SK-N-SH treated with all-trans-retinoic acid at 6 μM for 48 hours (cell line): ENCODE results near the gene N4BP2.
"Not testable (repeated sequence)": the region's sequence is repeated elsewhere in the genome, so short reads cannot be mapped to it uniquely, and the experiment has no call there.

ENCODE experiments used
- ATAC-seq: fragments of 200-7000 bp; cut with Tn5 transposase; 3 replicates; pipeline ENCODE4 v1.9.1; 2020; ENCODE audit warnings: mild to moderate bottlenecking, moderate library complexity
- ARNTL ChIP-seq: fragments of 450-650 bp; formaldehyde crosslinking; IDR thresholded peaks from 2 replicates; pipeline ENCODE4 v1.5.0; 2020; ENCODE audit warnings: low read depth, mild to moderate bottlenecking, moderate library complexity, borderline replicate concordance
- BACH2 ChIP-seq: fragments of 250-450 bp; sonication (Bioruptor Pico); IDR thresholded peaks from 2 replicates; pipeline ENCODE4 v1.9.0; 2021; ENCODE audit warnings: mild to moderate bottlenecking, borderline replicate concordance
- CSDC2 ChIP-seq: fragments of 250-450 bp; sonication (Bioruptor Pico); IDR thresholded peaks from 2 replicates; pipeline ENCODE4 v1.5.0; 2020; ENCODE audit warnings: mild to moderate bottlenecking, moderate library complexity
- ESRRG ChIP-seq: fragments of 250-450 bp; sonication (Bioruptor Pico); IDR thresholded peaks from 2 replicates; pipeline ENCODE4 v1.6.1; 2021; ENCODE audit warnings: mild to moderate bottlenecking
- GLIS3 ChIP-seq: fragments of 250-450 bp; sonication (Bioruptor Pico); IDR thresholded peaks from 2 replicates; pipeline ENCODE4 v1.5.0; 2020; ENCODE audit warnings: mild to moderate bottlenecking, moderate library complexity
- ISL1 ChIP-seq: fragments of 250-450 bp; sonication (Bioruptor Pico); IDR thresholded peaks from 2 replicates; pipeline ENCODE4 v2.1.2; 2022; ENCODE audit warnings: mild to moderate bottlenecking, moderate library complexity
- OSR1 ChIP-seq: fragments of 250-450 bp; sonication (Bioruptor Pico); IDR thresholded peaks from 2 replicates; pipeline ENCODE4 v1.8.0; 2022; ENCODE audit warnings: moderate library complexity, mild to moderate bottlenecking, inconsistent platforms
- PPARA ChIP-seq: fragments of 250-450 bp; sonication (Bioruptor Pico); IDR thresholded peaks from 2 replicates; pipeline ENCODE4 v1.5.0; 2020; ENCODE audit warnings: mild to moderate bottlenecking, borderline replicate concordance
- RARB ChIP-seq: fragments of 250-450 bp; sonication (Bioruptor Pico); IDR thresholded peaks from 2 replicates; pipeline ENCODE4 v1.8.0; 2021; ENCODE audit warnings: mild to moderate bottlenecking, moderate library complexity
- SNAI2 ChIP-seq: fragments of 250-450 bp; sonication (Bioruptor Pico); IDR thresholded peaks from 2 replicates; pipeline ENCODE4 v1.5.0; 2020; ENCODE audit warnings: mild to moderate bottlenecking, moderate library complexity
- TCF4 ChIP-seq: fragments of 250-450 bp; sonication (Bioruptor Pico); IDR thresholded peaks from 2 replicates; pipeline ENCODE4 v1.8.0; 2021; ENCODE audit warnings: mild to moderate bottlenecking, moderate library complexity, borderline replicate concordance
- TOX ChIP-seq: fragments of 250-450 bp; sonication (Bioruptor Pico); IDR thresholded peaks from 2 replicates; pipeline ENCODE4 v1.8.0; 2021; ENCODE audit warnings: mild to moderate bottlenecking, moderate library complexity, borderline replicate concordance
- ZC3H10 ChIP-seq: fragments of 250-450 bp; sonication (Bioruptor Pico); IDR thresholded peaks from 2 replicates; pipeline ENCODE4 v1.5.1; 2021; ENCODE audit warnings: mild to moderate bottlenecking, moderate library complexity
- ZFP3 ChIP-seq: fragments of 250-450 bp; sonication (Bioruptor Pico); IDR thresholded peaks from 2 replicates; pipeline ENCODE4 v1.5.0; 2020; ENCODE audit warnings: mild to moderate bottlenecking, moderate library complexity
- ZFP30 ChIP-seq: fragments of 450-650 bp; formaldehyde crosslinking; IDR thresholded peaks from 2 replicates; pipeline ENCODE4 v1.5.0; 2022; ENCODE audit warnings: mild to moderate bottlenecking, moderate library complexity
- ZNF565 ChIP-seq: fragments of 450-650 bp; formaldehyde crosslinking; conservative IDR thresholded peaks from 2 replicates; pipeline ENCODE4 v1.5.0; 2020; ENCODE audit warnings: low read depth, mild to moderate bottlenecking, moderate library complexity
- ZNF70 ChIP-seq: fragments of 450-650 bp; formaldehyde crosslinking; IDR thresholded peaks from 2 replicates; pipeline ENCODE4 v1.5.0; 2020; ENCODE audit warnings: mild to moderate bottlenecking, moderate library complexity
- ZNF8 ChIP-seq: fragments of 450-650 bp; formaldehyde crosslinking; IDR thresholded peaks from 2 replicates; pipeline ENCODE4 v1.5.0; 2020; ENCODE audit warnings: mild to moderate bottlenecking, moderate library complexity
- TF ChIP-seq, protein P1 (sequence below): fragments of 250-450 bp; sonication (Bioruptor Pico); IDR thresholded peaks from 2 replicates; pipeline ENCODE4 v1.8.0; 2021; ENCODE audit warnings: low read depth, mild to moderate bottlenecking, moderate library complexity, borderline replicate concordance
- TF ChIP-seq, protein P2 (sequence below): fragments of 250-450 bp; sonication (Bioruptor Pico); IDR thresholded peaks from 2 replicates; pipeline ENCODE4 v1.5.0; 2020; ENCODE audit warnings: mild to moderate bottlenecking, moderate library complexity
- TF ChIP-seq, protein P3 (sequence below): fragments of 250-450 bp; sonication (Bioruptor Pico); IDR thresholded peaks from 2 replicates; pipeline ENCODE4 v1.5.1; 2020; ENCODE audit warnings: low read depth, mild to moderate bottlenecking, moderate library complexity
- TF ChIP-seq, protein P4 (sequence below): fragments of 250-450 bp; sonication (Bioruptor Pico); IDR thresholded peaks from 2 replicates; pipeline ENCODE4 v1.8.0; 2020; ENCODE audit warnings: mild to moderate bottlenecking, moderate library complexity, borderline replicate concordance

N4BP2 gene

DNA sequence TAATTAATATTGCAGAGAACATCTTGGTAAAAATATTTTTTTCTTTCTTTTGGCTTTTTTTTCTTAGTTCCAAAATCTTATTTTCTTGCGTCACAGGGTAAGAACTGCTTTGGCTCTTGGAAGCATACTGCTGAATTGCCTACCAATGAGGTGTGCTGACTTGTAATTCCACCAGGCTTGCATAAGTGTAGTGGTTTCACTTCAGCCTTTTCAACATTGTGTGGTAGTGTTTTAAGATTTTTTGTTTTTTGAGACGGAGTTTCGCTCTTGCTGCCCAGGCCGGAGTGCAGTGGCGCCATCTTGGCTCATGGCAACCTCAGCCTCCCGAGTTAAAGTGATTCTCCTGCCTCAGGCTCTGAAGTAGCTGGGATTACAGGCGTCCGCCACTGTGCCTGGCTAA is 42.4 kb downstream of the N4BP2 start:
- no peak for ATAC-seq
- no peak for TF ChIP-seq ZNF565 (CRISPR knock-in tag)
- TF ChIP-seq GLIS3 (CRISPR knock-in tag) = no peak
- TF ChIP-seq ZFP30 = no peak

DNA sequence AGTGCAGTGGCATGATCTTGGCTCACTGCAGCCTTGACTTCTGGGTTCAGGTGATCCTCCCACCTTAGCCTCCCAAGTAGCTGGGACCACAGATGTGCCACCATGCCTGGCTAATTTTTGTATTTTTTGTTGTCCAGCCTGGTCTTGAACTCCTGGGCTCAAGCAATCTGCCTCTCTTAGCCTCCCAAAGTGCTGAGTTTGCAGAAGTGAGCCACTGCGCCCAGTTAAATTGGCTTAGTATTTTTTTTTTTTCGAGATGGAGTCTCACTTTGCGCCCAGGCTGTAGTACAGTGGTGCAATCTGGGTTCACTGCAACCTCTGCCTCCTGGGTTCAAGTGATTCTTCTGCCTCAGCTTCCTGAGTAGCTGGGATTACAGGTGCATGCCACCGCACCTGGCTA is 50.5 kb downstream of the N4BP2 start:
- ATAC-seq = not testable (repeated sequence)

DNA sequence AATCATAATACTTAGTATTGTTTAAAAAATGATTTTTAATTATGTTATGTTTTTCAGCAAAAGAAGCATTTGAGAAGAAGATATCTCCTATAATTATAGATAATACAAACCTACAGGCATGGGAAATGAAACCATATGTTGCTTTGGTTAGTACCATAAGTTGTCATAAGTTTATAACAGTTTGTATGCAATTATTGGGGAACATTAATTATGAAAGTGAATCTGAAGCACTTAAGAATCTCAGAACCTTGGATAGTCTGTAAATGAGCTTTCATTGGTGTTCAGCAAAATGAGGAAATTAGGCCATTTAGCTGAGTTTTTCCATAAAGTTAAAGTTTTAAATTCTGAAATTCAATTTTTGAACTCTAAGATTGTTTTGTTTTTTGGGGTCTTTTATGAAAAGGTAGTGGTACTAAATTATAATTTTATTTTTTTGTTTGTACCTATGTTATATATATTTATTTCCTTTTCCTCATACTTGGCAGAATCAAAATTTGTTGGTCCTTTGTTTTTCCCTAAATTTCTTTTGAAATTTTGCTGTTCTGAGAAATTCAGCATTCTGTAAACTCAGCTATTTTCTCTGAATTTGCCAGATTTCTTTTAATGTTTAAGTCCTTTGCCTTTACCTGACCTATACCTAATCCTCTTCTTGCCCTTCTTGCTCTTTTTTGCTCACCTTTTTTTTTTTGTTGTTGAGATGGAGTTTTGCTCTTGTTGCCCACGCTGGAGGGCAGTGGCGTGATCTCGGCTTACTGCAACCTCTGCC is 55.6 kb downstream of the N4BP2 start:
- no peak for ATAC-seq
- TF ChIP-seq RARB (CRISPR knock-in tag) (no peak), TOX (CRISPR knock-in tag) (no peak), PPARA (no peak), SNAI2 (no peak), GLIS3 (CRISPR knock-in tag) (no peak), TCF4 (CRISPR knock-in tag) (no peak), CSDC2 (CRISPR knock-in tag) (no peak), ESRRG (CRISPR knock-in tag) (no peak), OSR1 (no peak), ZC3H10 (CRISPR knock-in tag) (no peak), ISL1 (CRISPR knock-in tag) (no peak), ZNF565 (CRISPR knock-in tag) (no peak), BACH2 (CRISPR knock-in tag) (no peak), ZFP30 (no peak), ARNTL (no peak)
- TF ChIP-seq, protein P1, sequence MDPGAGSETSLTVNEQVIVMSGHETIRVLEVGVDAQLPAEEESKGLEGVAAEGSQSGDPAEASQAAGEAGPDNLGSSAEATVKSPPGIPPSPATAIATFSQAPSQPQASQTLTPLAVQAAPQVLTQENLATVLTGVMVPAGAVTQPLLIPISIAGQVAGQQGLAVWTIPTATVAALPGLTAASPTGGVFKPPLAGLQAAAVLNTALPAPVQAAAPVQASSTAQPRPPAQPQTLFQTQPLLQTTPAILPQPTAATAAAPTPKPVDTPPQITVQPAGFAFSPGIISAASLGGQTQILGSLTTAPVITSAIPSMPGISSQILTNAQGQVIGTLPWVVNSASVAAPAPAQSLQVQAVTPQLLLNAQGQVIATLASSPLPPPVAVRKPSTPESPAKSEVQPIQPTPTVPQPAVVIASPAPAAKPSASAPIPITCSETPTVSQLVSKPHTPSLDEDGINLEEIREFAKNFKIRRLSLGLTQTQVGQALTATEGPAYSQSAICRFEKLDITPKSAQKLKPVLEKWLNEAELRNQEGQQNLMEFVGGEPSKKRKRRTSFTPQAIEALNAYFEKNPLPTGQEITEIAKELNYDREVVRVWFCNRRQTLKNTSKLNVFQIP (CRISPR knock-in tag) = no peak
- TF ChIP-seq, protein P2, sequence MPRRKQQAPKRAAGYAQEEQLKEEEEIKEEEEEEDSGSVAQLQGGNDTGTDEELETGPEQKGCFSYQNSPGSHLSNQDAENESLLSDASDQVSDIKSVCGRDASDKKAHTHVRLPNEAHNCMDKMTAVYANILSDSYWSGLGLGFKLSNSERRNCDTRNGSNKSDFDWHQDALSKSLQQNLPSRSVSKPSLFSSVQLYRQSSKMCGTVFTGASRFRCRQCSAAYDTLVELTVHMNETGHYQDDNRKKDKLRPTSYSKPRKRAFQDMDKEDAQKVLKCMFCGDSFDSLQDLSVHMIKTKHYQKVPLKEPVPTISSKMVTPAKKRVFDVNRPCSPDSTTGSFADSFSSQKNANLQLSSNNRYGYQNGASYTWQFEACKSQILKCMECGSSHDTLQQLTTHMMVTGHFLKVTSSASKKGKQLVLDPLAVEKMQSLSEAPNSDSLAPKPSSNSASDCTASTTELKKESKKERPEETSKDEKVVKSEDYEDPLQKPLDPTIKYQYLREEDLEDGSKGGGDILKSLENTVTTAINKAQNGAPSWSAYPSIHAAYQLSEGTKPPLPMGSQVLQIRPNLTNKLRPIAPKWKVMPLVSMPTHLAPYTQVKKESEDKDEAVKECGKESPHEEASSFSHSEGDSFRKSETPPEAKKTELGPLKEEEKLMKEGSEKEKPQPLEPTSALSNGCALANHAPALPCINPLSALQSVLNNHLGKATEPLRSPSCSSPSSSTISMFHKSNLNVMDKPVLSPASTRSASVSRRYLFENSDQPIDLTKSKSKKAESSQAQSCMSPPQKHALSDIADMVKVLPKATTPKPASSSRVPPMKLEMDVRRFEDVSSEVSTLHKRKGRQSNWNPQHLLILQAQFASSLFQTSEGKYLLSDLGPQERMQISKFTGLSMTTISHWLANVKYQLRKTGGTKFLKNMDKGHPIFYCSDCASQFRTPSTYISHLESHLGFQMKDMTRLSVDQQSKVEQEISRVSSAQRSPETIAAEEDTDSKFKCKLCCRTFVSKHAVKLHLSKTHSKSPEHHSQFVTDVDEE = no peak

DNA sequence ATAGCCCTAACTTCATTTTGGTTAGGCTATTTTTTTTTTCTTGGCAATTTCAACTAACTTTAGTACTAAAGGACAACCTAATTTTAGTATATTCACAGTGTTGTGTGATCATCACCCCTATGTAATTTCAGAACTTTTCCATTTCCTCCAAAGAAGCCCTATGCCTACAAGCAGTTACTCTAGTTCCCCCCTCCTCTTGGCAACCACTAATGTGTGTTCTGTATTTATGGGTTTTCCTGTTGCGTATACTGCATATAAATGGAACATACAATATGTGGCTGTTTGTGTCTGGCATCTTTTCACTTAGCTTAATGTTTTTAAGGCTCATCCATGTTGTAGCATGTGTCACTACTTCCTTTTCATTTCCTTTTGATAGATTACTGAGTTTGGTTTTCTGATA is 57.6 kb downstream of the N4BP2 start:
- no peak for TF ChIP-seq ZNF565 (CRISPR knock-in tag)
- TF ChIP-seq ZFP30 = no peak
- TF ChIP-seq OSR1 = no peak
- TF ChIP-seq TCF4 (CRISPR knock-in tag) = no peak
- TF ChIP-seq TOX (CRISPR knock-in tag) = no peak
- TF ChIP-seq ARNTL = no peak
- no peak for TF ChIP-seq GLIS3 (CRISPR knock-in tag)
- no peak for TF ChIP-seq RARB (CRISPR knock-in tag)
- TF ChIP-seq, protein P3, sequence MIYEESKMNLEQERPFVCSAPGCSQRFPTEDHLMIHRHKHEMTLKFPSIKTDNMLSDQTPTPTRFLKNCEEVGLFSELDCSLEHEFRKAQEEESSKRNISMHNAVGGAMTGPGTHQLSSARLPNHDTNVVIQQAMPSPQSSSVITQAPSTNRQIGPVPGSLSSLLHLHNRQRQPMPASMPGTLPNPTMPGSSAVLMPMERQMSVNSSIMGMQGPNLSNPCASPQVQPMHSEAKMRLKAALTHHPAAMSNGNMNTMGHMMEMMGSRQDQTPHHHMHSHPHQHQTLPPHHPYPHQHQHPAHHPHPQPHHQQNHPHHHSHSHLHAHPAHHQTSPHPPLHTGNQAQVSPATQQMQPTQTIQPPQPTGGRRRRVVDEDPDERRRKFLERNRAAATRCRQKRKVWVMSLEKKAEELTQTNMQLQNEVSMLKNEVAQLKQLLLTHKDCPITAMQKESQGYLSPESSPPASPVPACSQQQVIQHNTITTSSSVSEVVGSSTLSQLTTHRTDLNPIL (CRISPR knock-in tag) = no peak
- TF ChIP-seq ISL1 (CRISPR knock-in tag) = no peak
- no peak for TF ChIP-seq ZFP3 (CRISPR knock-in tag)
- ATAC-seq = no peak

DNA sequence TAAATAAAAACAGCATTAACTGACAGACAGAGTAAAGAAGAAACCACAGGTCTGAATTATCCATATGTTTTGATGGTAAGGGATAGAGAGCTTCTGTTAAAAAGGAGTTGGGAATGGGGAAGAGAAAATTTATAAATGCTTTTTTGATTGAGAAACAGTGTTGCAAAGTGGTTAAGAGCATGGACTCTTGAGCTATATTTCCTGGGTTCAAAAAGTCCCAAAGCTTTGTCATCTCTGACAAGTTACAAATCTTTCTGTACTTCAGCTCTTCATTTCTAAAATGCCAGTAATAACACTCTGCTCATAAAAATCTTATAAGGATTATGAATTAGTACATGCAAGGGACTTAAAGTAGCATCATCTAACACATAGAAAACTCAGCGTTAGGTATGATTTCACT is 62.2 kb downstream of the N4BP2 start:
- no peak for ATAC-seq
- TF ChIP-seq, protein P4, sequence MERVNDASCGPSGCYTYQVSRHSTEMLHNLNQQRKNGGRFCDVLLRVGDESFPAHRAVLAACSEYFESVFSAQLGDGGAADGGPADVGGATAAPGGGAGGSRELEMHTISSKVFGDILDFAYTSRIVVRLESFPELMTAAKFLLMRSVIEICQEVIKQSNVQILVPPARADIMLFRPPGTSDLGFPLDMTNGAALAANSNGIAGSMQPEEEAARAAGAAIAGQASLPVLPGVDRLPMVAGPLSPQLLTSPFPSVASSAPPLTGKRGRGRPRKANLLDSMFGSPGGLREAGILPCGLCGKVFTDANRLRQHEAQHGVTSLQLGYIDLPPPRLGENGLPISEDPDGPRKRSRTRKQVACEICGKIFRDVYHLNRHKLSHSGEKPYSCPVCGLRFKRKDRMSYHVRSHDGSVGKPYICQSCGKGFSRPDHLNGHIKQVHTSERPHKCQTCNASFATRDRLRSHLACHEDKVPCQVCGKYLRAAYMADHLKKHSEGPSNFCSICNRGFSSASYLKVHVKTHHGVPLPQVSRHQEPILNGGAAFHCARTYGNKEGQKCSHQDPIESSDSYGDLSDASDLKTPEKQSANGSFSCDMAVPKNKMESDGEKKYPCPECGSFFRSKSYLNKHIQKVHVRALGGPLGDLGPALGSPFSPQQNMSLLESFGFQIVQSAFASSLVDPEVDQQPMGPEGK (CRISPR knock-in tag) = no peak
- TF ChIP-seq TCF4 (CRISPR knock-in tag) = no peak
- no peak for TF ChIP-seq CSDC2 (CRISPR knock-in tag)
- no peak for TF ChIP-seq ZFP30
- TF ChIP-seq, protein P2 = no peak
- no peak for TF ChIP-seq ZNF565 (CRISPR knock-in tag)
- TF ChIP-seq ZNF70 = no peak
- TF ChIP-seq ZNF8 = no peak
- no peak for TF ChIP-seq ISL1 (CRISPR knock-in tag)
- no peak for TF ChIP-seq RARB (CRISPR knock-in tag)
- TF ChIP-seq ZC3H10 (CRISPR knock-in tag) = no peak
- no peak for TF ChIP-seq ESRRG (CRISPR knock-in tag)
- TF ChIP-seq ARNTL = no peak
- TF ChIP-seq TOX (CRISPR knock-in tag) = no peak
- TF ChIP-seq BACH2 (CRISPR knock-in tag) = no peak
